Activated T-cell treated with anti-CD3 and anti-CD28 coated beads, Interleukin-2, amount 50 U/mL, for 48 hours (primary cell): ENCODE measurements around the gene RBM44.
"Not testable (repeated sequence)": the region's sequence is repeated elsewhere in the genome, so short reads cannot be mapped to it uniquely, and the experiment has no call there.

Experiments
- DNase-seq, 2 experiments: peaks; one replicate each; pipeline ENCODE4 v3.0.0-alpha.2; 2020

Gene RBM44

GRCh38 chr2:237779521-237779920, 19.1 kb upstream of the RBM44 start:
- no peak for DNase-seq

- DNase-seq = no peak
Measured at GRCh38 chr2:237782181-237782580, 16.4 kb upstream of the RBM44 start.

- not testable (repeated sequence) for DNase-seq
Measured at GRCh38 chr2:237783678-237784077, 14.9 kb upstream of the RBM44 start.

GRCh38 chr2:237786936-237787335, 11.6 kb upstream of the RBM44 start:
- DNase-seq = no peak

GRCh38 chr2:237790353-237790752, 8.2 kb upstream of the RBM44 start:
- DNase-seq = no peak

GRCh38 chr2:237791977-237792727, 6.4 kb upstream of the RBM44 start:
- DNase-seq = no peak

- DNase-seq = no peak
Measured at GRCh38 chr2:237797253-237797652, 1.3 kb upstream of the RBM44 start.

GRCh38 chr2:237799060-237799428, 465 bp downstream of the RBM44 start:
- DNase-seq = no peak

- DNase-seq = no peak
Measured at GRCh38 chr2:237801466-237801865, 2.9 kb downstream of the RBM44 start.

GRCh38 chr2:237806334-237806733, 7.8 kb downstream of the RBM44 start:
- no peak for DNase-seq

- no peak for DNase-seq
Measured at GRCh38 chr2:237815637-237816036, 17.1 kb downstream of the RBM44 start.

GRCh38 chr2:237816531-237816930, 18.0 kb downstream of the RBM44 start:
- no peak for DNase-seq

- DNase-seq = no peak
Measured at GRCh38 chr2:237818066-237818473, 19.5 kb downstream of the RBM44 start.

- DNase-seq = no peak
Measured at GRCh38 chr2:237819231-237819630, 20.7 kb downstream of the RBM44 start.

- no peak for DNase-seq
Measured at GRCh38 chr2:237820421-237820820, 21.8 kb downstream of the RBM44 start.

- DNase-seq = no peak
Measured at GRCh38 chr2:237823544-237823943, 25.0 kb downstream of the RBM44 start.

GRCh38 chr2:237824085-237824484, 25.5 kb downstream of the RBM44 start:
- no peak for DNase-seq

- DNase-seq = no peak
Measured at GRCh38 chr2:237827421-237827987, 28.9 kb downstream of the RBM44 start.

GRCh38 chr2:237830522-237830921, 31.9 kb downstream of the RBM44 start:
- no peak for DNase-seq

GRCh38 chr2:237833546-237833945, 35.0 kb downstream of the RBM44 start:
- no peak for DNase-seq

GRCh38 chr2:237835372-237835771, 36.8 kb downstream of the RBM44 start:
- no peak for DNase-seq

GRCh38 chr2:237841051-237841450, 42.5 kb downstream of the RBM44 start:
- DNase-seq = no peak

- DNase-seq = not testable (repeated sequence)
Measured at GRCh38 chr2:237848940-237849339, 50.4 kb downstream of the RBM44 start.

- no peak for DNase-seq
Measured at GRCh38 chr2:237854295-237854694, 55.7 kb downstream of the RBM44 start.

- no peak for DNase-seq
Measured at GRCh38 chr2:237857791-237858190, 59.2 kb downstream of the RBM44 start.
